Astrocyte (in vitro differentiated cells and primary cell): ENCODE results near the gene TAF5L. TPM values are rescaled to one million over a fixed set of nuclear protein-coding genes. Genes with fewer than 3 reads are reported as not detected.
"Not testable (repeated sequence)": the region's sequence is repeated elsewhere in the genome, so short reads cannot be mapped to it uniquely, and the experiment has no call there.

Source experiments
- DNase-seq: peaks from one replicate; pipeline ENCODE4 v3.0.0-alpha.2; 2010; ENCODE audit warnings: low read depth
- FAIRE-seq: peaks from 2 replicates; lab custom pipeline; 2011; peaks lifted over from hg19 to GRCh38; lab: Jason Lieb, UNC
- H2AFZ ChIP-seq: 2 replicates; pipeline ENCODE4 v1.6.0; 2012; ENCODE audit warnings: low read depth, low read length, inconsistent platforms
- H3K27ac ChIP-seq: 2 replicates; pipeline ENCODE4 v1.5.1; 2011; ENCODE audit warnings: low read depth, low read length, inconsistent platforms
- H3K27me3 ChIP-seq: 2 replicates; pipeline ENCODE4 v1.6.0; 2011; ENCODE audit warnings: low read length, inconsistent platforms; ENCODE audit not compliant: insufficient read depth
- H3K36me3 ChIP-seq: 2 replicates; pipeline ENCODE4 v1.5.1; 2011; ENCODE audit warnings: low read length, inconsistent platforms; ENCODE audit not compliant: insufficient read depth
- H3K4me1 ChIP-seq: 2 replicates; pipeline ENCODE4 v1.5.1; 2011; ENCODE audit warnings: low read length, inconsistent platforms; ENCODE audit not compliant: insufficient read depth
- H3K4me2 ChIP-seq: 2 replicates; pipeline ENCODE4 v1.6.0; 2012; ENCODE audit warnings: low read length, inconsistent platforms
- H3K4me3 ChIP-seq: 2 replicates; pipeline ENCODE4 v1.5.1; 2011; ENCODE audit warnings: low read depth, mild to moderate bottlenecking, low read length, inconsistent platforms; ENCODE audit not compliant: insufficient read depth
- H3K79me2 ChIP-seq: 2 replicates; pipeline ENCODE4 v1.6.0; 2012; ENCODE audit warnings: mild to moderate bottlenecking, low read length, inconsistent platforms; ENCODE audit not compliant: insufficient read depth
- H3K9ac ChIP-seq: 2 replicates; pipeline ENCODE4 v1.6.0; 2012; ENCODE audit warnings: mild to moderate bottlenecking, low read length, inconsistent platforms
- H3K9me3 ChIP-seq: 2 replicates; pipeline ENCODE4 v1.5.1; 2012; ENCODE audit warnings: low read depth, mild to moderate bottlenecking, low read length, inconsistent platforms; ENCODE audit not compliant: insufficient read depth
- H4K20me1 ChIP-seq: 2 replicates; pipeline ENCODE4 v1.6.0; 2012; ENCODE audit warnings: low read length, inconsistent platforms; ENCODE audit not compliant: insufficient read depth
- H3K27ac Mint-ChIP-seq: one replicate; pipeline ENCODE4 v1.8.0; 2021; ENCODE audit warnings: mild to moderate bottlenecking, mixed read lengths; ENCODE audit not compliant: unreplicated experiment
- H3K27me3 Mint-ChIP-seq: one replicate; pipeline ENCODE4 v1.8.0; 2021; ENCODE audit warnings: low read depth, mixed read lengths; ENCODE audit not compliant: unreplicated experiment
- H3K36me3 Mint-ChIP-seq: one replicate; pipeline ENCODE4 v1.8.0; 2021; ENCODE audit warnings: low read depth, mixed read lengths; ENCODE audit not compliant: unreplicated experiment
- H3K4me1 Mint-ChIP-seq: one replicate; pipeline ENCODE4 v1.8.0; 2021; ENCODE audit warnings: low read depth, mixed read lengths; ENCODE audit not compliant: unreplicated experiment
- H3K4me3 Mint-ChIP-seq: one replicate; pipeline ENCODE4 v1.8.0; 2021; ENCODE audit warnings: mild to moderate bottlenecking, moderate library complexity, mixed read lengths; ENCODE audit not compliant: unreplicated experiment
- H3K9me3 Mint-ChIP-seq: one replicate; pipeline ENCODE4 v1.8.0; 2021; ENCODE audit warnings: mild to moderate bottlenecking, mixed read lengths; ENCODE audit not compliant: unreplicated experiment
- EZH2 ChIP-seq: IDR thresholded peaks from 2 replicates; pipeline ENCODE4 v1.6.1; 2012; ENCODE audit warnings: mild to moderate bottlenecking, low read length, inconsistent platforms; ENCODE audit not compliant: insufficient read depth
- total RNA-seq: library from RNA; stranded (reverse); gene quantifications from 2 replicates; pipeline ENCODE4 v1.2.1, GENCODE V29; 2021
- TF ChIP-seq, protein P1 (sequence below): IDR thresholded peaks from 2 replicates; pipeline ENCODE4 v1.5.1; 2011; ENCODE audit warnings: low read depth, mild to moderate bottlenecking, inconsistent platforms, low read length, moderate library complexity; ENCODE audit not compliant: insufficient read depth

Gene TAF5L
- total RNA-seq, 1 donor from 2014 or later: 23.5 TPM

DNA sequence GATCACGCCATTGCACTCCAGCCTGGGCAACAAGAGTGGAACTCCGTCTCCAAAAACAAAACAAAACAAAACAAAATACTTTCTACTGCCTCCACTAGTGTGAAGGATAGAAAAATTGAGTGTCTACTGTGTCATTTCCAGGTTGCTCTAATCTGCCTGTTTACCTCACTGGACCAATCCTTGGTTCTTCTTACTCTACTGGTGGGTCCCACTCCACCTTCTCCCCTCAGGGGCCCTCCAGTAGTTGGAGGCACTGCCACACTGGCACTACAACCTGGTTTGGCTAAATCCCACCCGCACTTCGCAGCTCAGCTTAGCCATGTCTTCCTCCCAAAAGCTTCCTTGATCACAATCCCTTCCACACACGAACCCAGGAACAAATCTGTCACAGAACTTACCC, 2.7 kb downstream of the TAF5L start:
- no peak overlapping the region for H3K4me3 Mint-ChIP-seq
- no peak for DNase-seq
- H3K27ac Mint-ChIP-seq: no peak overlapping the region
- no peaks in the 10 kb centered on the region for H3K9me3 ChIP-seq
- peaks cover 14% of the 10 kb centered on the region for H3K4me1 ChIP-seq
- H3K9ac ChIP-seq: no peak overlapping the region
- H3K9me3 Mint-ChIP-seq: no peaks in the 10 kb centered on the region
- H3K27me3 Mint-ChIP-seq: no peaks in the 10 kb centered on the region
- H2AFZ ChIP-seq: no peak overlapping the region
- no peak for FAIRE-seq
- no peaks in the 10 kb centered on the region for H3K27me3 ChIP-seq
- H3K4me2 ChIP-seq: no peak overlapping the region
- H3K27ac ChIP-seq: no peak overlapping the region
- TF ChIP-seq, protein P1, sequence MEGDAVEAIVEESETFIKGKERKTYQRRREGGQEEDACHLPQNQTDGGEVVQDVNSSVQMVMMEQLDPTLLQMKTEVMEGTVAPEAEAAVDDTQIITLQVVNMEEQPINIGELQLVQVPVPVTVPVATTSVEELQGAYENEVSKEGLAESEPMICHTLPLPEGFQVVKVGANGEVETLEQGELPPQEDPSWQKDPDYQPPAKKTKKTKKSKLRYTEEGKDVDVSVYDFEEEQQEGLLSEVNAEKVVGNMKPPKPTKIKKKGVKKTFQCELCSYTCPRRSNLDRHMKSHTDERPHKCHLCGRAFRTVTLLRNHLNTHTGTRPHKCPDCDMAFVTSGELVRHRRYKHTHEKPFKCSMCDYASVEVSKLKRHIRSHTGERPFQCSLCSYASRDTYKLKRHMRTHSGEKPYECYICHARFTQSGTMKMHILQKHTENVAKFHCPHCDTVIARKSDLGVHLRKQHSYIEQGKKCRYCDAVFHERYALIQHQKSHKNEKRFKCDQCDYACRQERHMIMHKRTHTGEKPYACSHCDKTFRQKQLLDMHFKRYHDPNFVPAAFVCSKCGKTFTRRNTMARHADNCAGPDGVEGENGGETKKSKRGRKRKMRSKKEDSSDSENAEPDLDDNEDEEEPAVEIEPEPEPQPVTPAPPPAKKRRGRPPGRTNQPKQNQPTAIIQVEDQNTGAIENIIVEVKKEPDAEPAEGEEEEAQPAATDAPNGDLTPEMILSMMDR: no peak
- TF ChIP-seq EZH2: no peak
- H3K4me1 Mint-ChIP-seq: peaks cover 34% of the 10 kb centered on the region
- peaks cover 93% of the 10 kb centered on the region for H3K79me2 ChIP-seq
- peaks cover 76% of the 10 kb centered on the region for H4K20me1 ChIP-seq
- peaks cover 3% of the 10 kb centered on the region for H3K36me3 Mint-ChIP-seq
- no peak overlapping the region for H3K4me3 ChIP-seq
- H3K36me3 ChIP-seq: no peaks in the 10 kb centered on the region

DNA sequence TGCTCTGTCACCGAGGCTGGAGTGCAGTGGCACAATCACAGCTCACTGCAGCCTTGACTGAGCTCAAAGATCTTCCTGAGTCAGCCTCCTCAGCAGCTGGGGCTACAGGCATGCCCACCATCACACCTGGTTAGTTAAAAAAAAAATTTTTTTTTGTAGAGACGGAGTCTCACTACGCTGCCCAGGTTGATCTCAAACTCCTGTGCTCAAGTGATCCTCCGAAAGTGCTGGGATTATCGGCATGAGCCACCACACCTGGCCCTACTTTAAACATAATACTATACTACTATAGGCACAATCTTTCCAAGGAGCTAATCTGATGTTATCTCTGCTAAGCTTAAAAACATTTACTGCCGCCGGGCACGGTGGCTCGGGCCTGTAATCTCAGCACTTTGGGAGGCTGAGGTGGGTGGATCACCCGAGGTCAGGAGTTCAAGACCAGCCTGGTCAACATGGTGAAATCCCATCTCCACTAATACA, 3.2 kb downstream of the TAF5L start:
- Histone ChIP-seq H3K4me1 (peaks cover 14% of the 10 kb centered on the region), H4K20me1 (peaks cover 80% of the 10 kb centered on the region), H3K79me2 (peaks cover 95% of the 10 kb centered on the region)
- H3K27ac Mint-ChIP-seq, H3K27me3 Mint-ChIP-seq, H3K27me3 ChIP-seq, H2AFZ ChIP-seq, H3K36me3 Mint-ChIP-seq, FAIRE-seq, H3K4me3 Mint-ChIP-seq, H3K27ac ChIP-seq, DNase-seq, H3K9ac ChIP-seq, H3K36me3 ChIP-seq, H3K4me2 ChIP-seq, H3K9me3 ChIP-seq, H3K9me3 Mint-ChIP-seq, H3K4me3 ChIP-seq: not testable (repeated sequence)
- peaks cover 34% of the 10 kb centered on the region for H3K4me1 Mint-ChIP-seq

DNA sequence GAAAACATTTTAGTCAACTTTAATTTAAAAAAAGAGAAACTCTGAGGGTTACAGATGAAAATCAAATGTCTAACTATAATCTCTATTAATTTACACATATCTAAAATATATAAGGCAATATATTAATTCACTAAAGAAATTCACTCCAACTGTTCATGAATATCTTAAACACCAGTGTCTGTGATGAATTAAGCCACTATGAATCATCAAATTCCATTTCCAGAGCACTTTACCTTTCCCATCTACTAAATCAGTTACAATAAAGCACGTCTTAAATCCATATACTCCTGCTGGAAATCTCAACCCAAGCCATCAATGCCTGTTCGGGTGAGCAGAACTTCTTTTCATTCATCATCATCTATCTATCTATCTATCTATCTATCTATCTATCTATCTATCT, 4.3 kb downstream of the TAF5L start:
- no peak for TF ChIP-seq EZH2
- TF ChIP-seq, protein P1: no peak
- DNase-seq (peak; percentile 38), FAIRE-seq (no peak)
- no peak overlapping the region for H3K4me2 ChIP-seq
- H3K4me1 Mint-ChIP-seq: peaks cover 28% of the 10 kb centered on the region
- no peaks in the 10 kb centered on the region for H3K36me3 ChIP-seq
- peaks cover 8% of the 10 kb centered on the region for H3K4me1 ChIP-seq
- no peak overlapping the region for H2AFZ ChIP-seq
- no peak overlapping the region for H3K9ac ChIP-seq
- H3K4me3 Mint-ChIP-seq: no peak overlapping the region
- no peaks in the 10 kb centered on the region for H3K9me3 Mint-ChIP-seq
- peaks cover 95% of the 10 kb centered on the region for H3K79me2 ChIP-seq
- H3K27ac Mint-ChIP-seq: no peak overlapping the region
- H3K4me3 ChIP-seq: no peak overlapping the region
- H3K9me3 ChIP-seq: no peaks in the 10 kb centered on the region
- peaks cover 3% of the 10 kb centered on the region for H3K36me3 Mint-ChIP-seq
- H3K27ac ChIP-seq: no peak overlapping the region
- H3K27me3 ChIP-seq: no peaks in the 10 kb centered on the region
- peaks cover 82% of the 10 kb centered on the region for H4K20me1 ChIP-seq
- H3K27me3 Mint-ChIP-seq: no peaks in the 10 kb centered on the region
